Kidney epithelial cell (primary cell): ENCODE measurements around the gene MAEA. TPM values are rescaled to one million over a fixed set of nuclear protein-coding genes. Genes with fewer than 3 reads are reported as not detected.

Source experiments
- DNase-seq: peaks from one replicate; pipeline ENCODE4 v3.0.0-alpha.2; 2010; ENCODE audit warnings: low read depth
- H3K27me3 ChIP-seq: 2 replicates; pipeline ENCODE4 v1.6.0; 2011; ENCODE audit warnings: low read length; ENCODE audit not compliant: control insufficient read depth, insufficient read depth
- H3K36me3 ChIP-seq: 2 replicates; pipeline ENCODE4 v1.5.1; 2011; ENCODE audit warnings: low read length; ENCODE audit not compliant: control insufficient read depth, insufficient read depth
- H3K4me3 ChIP-seq: 2 replicates; pipeline ENCODE4 v1.5.1; 2011; ENCODE audit warnings: low read depth, mild to moderate bottlenecking, control low read depth, low read length
- total RNA-seq: library from RNA; depleted of rRNA; stranded (reverse); fragments of >200 nt; gene quantifications from 2 replicates; pipeline ENCODE4 v1.2.3, GENCODE V29; 2015
- TF ChIP-seq, protein P1 (sequence below): IDR thresholded peaks from 2 replicates; pipeline ENCODE4 v1.5.1; 2011; ENCODE audit warnings: mild to moderate bottlenecking, moderate library complexity, low read length, control low read depth, inconsistent platforms; ENCODE audit not compliant: insufficient read depth, poor library complexity, severe bottlenecking

Gene MAEA
- total RNA-seq, 1 donor from 2014 or later = 79.1 TPM

- no peak for DNase-seq
- TF ChIP-seq, protein P1, sequence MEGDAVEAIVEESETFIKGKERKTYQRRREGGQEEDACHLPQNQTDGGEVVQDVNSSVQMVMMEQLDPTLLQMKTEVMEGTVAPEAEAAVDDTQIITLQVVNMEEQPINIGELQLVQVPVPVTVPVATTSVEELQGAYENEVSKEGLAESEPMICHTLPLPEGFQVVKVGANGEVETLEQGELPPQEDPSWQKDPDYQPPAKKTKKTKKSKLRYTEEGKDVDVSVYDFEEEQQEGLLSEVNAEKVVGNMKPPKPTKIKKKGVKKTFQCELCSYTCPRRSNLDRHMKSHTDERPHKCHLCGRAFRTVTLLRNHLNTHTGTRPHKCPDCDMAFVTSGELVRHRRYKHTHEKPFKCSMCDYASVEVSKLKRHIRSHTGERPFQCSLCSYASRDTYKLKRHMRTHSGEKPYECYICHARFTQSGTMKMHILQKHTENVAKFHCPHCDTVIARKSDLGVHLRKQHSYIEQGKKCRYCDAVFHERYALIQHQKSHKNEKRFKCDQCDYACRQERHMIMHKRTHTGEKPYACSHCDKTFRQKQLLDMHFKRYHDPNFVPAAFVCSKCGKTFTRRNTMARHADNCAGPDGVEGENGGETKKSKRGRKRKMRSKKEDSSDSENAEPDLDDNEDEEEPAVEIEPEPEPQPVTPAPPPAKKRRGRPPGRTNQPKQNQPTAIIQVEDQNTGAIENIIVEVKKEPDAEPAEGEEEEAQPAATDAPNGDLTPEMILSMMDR = no peak
Measured at GRCh38 chr4:1349359-1350168, 59.9 kb downstream of the MAEA start.

GRCh38 chr4:1350169-1350520 is 60.5 kb downstream of the MAEA start:
- DNase-seq = no peak
- H3K36me3 ChIP-seq = no peaks in the 10 kb centered on the region
- no peak overlapping the region for H3K4me3 ChIP-seq
- TF ChIP-seq, protein P1 = no peak
- H3K27me3 ChIP-seq = no peaks in the 10 kb centered on the region

More at GRCh38 chr4:1349359-1350168, 59.9 kb downstream of the MAEA start:
- Histone ChIP-seq H3K4me3 (no peak overlapping the region), H3K27me3 (no peaks in the 10 kb centered on the region), H3K36me3 (no peaks in the 10 kb centered on the region)

DNA sequence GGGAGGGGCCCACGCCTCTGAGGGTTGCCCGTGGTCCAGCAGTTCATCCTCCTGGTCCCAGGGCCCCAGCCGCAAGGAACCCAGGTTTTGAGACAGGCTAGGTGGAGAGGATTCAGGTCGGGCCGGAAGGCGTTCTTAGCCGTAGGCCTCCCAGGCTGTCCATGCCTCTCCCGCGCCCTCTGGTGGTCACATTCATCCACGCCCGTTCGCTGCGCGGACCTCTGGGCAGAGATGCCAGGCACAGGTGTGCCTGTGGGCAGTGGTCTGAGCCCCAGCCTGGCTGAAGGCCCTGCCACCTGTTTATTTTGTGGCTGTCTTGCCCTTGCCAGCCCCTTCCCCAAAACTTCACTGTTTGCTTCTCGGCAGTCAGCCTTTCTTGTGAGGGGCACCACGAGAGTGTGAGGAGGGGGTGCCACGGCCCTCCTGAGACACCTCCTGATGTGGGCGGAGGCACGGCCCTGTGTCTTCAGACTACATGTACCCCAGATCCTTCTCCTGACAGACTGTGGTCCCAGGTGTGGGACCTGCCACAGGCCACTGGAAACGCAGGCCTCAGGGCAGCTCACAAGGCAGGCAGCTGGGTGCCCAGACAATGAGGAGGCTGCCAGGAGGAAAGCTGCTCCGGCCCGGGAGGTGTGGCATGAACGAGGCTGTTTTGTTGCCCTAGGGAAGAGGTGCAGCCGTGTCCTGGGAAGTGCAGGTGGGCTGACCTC is 62.3 kb downstream of the MAEA start:
- TF ChIP-seq, protein P1 = peak; percentile 97

DNA sequence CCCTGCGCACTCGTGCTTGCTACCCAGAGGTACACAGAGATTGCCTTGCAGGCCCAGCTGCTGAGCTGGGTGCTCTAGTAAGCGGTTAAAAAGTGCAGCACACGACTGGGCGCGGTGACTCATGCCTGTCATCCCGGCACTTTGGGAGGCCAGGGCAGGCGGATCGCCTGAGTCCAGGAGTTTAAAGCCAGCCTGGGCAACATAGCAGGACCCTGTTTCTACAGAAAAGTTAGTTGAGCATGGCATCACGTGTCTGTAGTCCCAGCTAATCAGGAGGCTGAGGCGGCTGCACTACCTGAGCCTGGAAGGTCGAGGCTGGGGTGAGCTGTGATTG is 62.8 kb downstream of the MAEA start:
- Histone ChIP-seq H3K27me3 (no peaks in the 10 kb centered on the region), H3K4me3 (no peak overlapping the region), H3K36me3 (no peaks in the 10 kb centered on the region)
- DNase-seq = no peak
- TF ChIP-seq, protein P1 = no peak

More for the DNA sequence above, 62.3 kb downstream of the MAEA start:
- H3K4me3 ChIP-seq = no peak overlapping the region
- no peak for DNase-seq
- H3K36me3 ChIP-seq = no peaks in the 10 kb centered on the region
- no peaks in the 10 kb centered on the region for H3K27me3 ChIP-seq

- Histone ChIP-seq H3K27me3 (no peaks in the 10 kb centered on the region), H3K4me3 (no peak overlapping the region), H3K36me3 (no peaks in the 10 kb centered on the region)
- TF ChIP-seq, protein P1 = no peak
- no peak for DNase-seq
Measured at GRCh38 chr4:1353186-1354055, 63.7 kb downstream of the MAEA start.
